Prostate gland (tissue), 2 donors: Measurements from ENCODE around the gene POLL. TPM values are rescaled to one million over a fixed set of nuclear protein-coding genes. Genes with fewer than 3 reads are reported as not detected.

Experiments used
- DNase-seq: peaks from one replicate; pipeline ENCODE4 v3.0.0-alpha.2; 2019; ENCODE audit warnings: low spot score
- H3K27ac ChIP-seq, 2 donors: fragments of 200-600 bp; sonication (generic); 2 replicates each; pipeline ENCODE4 v1.5.1; 2017 to 2019
- H3K27me3 ChIP-seq: fragments of 200-600 bp; sonication (generic); replicated peaks from 2 replicates; pipeline ENCODE4 v1.5.1; 2019; ENCODE audit not compliant: insufficient read depth
- H3K36me3 ChIP-seq, 2 donors: fragments of 200-600 bp; sonication (generic); 1 replicate in 1 of 2; 2 replicates in 1 of 2; pipeline versions ENCODE4 v1.5.1 to v1.8.1; 2017 to 2019
- H3K4me1 ChIP-seq: fragments of 200-600 bp; sonication (generic); replicated peaks from 2 replicates; pipeline ENCODE4 v1.5.1; 2019
- H3K4me3 ChIP-seq, 2 donors: fragments of 200-600 bp; sonication (generic); 2 replicates each; pipeline ENCODE4 v1.5.1; 2017 to 2019
- H3K9me3 ChIP-seq: fragments of 200-600 bp; sonication (generic); 2 replicates; pipeline ENCODE4 v1.5.1; 2017
- POLR2A ChIP-seq: fragments of 450-650 bp; IDR thresholded peaks from one replicate; pipeline ENCODE4 v1.6.1; 2016; ENCODE audit warnings: antibody characterized with exemption, mild to moderate bottlenecking
- POLR2AphosphoS5 ChIP-seq: sonication (generic); formaldehyde crosslinking; IDR thresholded peaks from one replicate; pipeline ENCODE4 v1.6.1; 2017; ENCODE audit warnings: antibody characterized with exemption
- WGBS: methylation state at CpG from one replicate; pipeline ENCODE4 v1.1.5; 2018; 5-methylcytosine and 5-hydroxymethylcytosine counted together
- intact Hi-C: fragments of 100-400 bp; cut with DNase I; formaldehyde crosslinking; loops from one replicate; pipeline ENCODE4 v1.14.2; 2022
- total RNA-seq, 2 donors: library from RNA; depleted of rRNA; stranded (reverse); fragments of >200 nt; gene quantifications; one replicate each; pipeline ENCODE4 v1.1.0, GENCODE V29; 2016
- TF ChIP-seq, protein P1 (sequence below), 4 experiments: fragments of 200-600 bp in 2 of 4; fragments of 450-650 bp in 2 of 4; sonication (generic) in 2 of 4; IDR thresholded peaks; 1 replicate in 3 of 4; 2 replicates in 1 of 4; pipeline ENCODE4 v1.5.1; 2016 to 2019; ENCODE audit warnings: antibody characterized with exemption in 4 of 4, mild to moderate bottlenecking in 2 of 4, moderate library complexity in 2 of 4

Gene POLL
- total RNA-seq, 2 donors from 2014 or later, result 23.2 to 44.7 TPM

DNA sequence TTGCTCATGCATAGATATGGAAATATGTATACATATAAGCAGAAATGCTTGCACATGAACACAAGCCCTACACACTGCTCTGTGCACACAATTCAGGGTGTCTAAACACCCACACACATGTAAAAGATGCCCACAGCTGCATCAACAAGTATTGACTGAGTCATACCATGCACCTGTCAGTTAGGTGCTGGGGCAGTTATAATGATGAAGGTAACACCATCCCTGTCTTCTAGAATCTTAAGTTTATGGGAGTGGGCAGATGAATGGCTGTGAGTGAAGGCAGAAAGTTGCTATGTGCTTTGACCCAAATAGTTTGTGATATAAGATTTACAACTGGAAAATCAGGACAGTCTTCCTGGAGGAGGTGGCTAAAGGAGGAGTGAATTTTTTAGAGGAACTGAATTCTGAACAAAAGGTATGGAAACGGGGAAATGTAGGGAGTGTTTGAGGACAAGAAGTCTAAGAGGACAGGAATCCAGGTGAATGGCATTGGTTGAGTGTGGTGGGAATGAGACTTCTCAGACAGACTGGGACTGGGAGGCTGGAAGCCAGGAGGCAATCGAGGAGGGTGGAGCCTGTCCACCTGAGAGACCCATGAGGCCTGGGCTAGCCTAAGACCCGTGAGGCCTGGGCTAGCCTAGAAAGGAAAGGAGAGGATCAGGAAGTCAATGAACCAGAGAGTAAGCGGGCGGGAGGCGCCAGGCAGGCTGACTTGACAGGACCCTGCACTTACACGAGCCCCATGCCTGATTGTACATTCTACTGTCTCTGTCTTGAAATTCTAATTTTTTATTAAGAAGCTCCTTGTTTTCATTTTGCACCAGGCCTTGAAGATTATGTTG, 20.7 kb downstream of the POLL start:
- no peak for DNase-seq
- WGBS, result 72% methylated on average over 7 of the region's 7 CpGs
- no peaks in the 10 kb centered on the region for H3K9me3 ChIP-seq
- intact Hi-C loops, result loop anchor here (10.0 kb wide), 2 partner anchors 103 to 273 kb away; no protein-coding TSS in a partner anchor
- TF ChIP-seq POLR2A, result no peak
- no peak for TF ChIP-seq POLR2AphosphoS5
- TF ChIP-seq, protein P1, sequence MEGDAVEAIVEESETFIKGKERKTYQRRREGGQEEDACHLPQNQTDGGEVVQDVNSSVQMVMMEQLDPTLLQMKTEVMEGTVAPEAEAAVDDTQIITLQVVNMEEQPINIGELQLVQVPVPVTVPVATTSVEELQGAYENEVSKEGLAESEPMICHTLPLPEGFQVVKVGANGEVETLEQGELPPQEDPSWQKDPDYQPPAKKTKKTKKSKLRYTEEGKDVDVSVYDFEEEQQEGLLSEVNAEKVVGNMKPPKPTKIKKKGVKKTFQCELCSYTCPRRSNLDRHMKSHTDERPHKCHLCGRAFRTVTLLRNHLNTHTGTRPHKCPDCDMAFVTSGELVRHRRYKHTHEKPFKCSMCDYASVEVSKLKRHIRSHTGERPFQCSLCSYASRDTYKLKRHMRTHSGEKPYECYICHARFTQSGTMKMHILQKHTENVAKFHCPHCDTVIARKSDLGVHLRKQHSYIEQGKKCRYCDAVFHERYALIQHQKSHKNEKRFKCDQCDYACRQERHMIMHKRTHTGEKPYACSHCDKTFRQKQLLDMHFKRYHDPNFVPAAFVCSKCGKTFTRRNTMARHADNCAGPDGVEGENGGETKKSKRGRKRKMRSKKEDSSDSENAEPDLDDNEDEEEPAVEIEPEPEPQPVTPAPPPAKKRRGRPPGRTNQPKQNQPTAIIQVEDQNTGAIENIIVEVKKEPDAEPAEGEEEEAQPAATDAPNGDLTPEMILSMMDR (IDR thresholded peaks at IDR 0.05), result no peak
- no peaks in the 10 kb centered on the region for H3K4me1 ChIP-seq
- H3K4me3 ChIP-seq, result no peak overlapping the region
- peaks cover 10% of the 10 kb centered on the region for H3K27me3 ChIP-seq
- no peak overlapping the region for H3K27ac ChIP-seq
- H3K36me3 ChIP-seq, result no peaks in the 10 kb centered on the region

DNA sequence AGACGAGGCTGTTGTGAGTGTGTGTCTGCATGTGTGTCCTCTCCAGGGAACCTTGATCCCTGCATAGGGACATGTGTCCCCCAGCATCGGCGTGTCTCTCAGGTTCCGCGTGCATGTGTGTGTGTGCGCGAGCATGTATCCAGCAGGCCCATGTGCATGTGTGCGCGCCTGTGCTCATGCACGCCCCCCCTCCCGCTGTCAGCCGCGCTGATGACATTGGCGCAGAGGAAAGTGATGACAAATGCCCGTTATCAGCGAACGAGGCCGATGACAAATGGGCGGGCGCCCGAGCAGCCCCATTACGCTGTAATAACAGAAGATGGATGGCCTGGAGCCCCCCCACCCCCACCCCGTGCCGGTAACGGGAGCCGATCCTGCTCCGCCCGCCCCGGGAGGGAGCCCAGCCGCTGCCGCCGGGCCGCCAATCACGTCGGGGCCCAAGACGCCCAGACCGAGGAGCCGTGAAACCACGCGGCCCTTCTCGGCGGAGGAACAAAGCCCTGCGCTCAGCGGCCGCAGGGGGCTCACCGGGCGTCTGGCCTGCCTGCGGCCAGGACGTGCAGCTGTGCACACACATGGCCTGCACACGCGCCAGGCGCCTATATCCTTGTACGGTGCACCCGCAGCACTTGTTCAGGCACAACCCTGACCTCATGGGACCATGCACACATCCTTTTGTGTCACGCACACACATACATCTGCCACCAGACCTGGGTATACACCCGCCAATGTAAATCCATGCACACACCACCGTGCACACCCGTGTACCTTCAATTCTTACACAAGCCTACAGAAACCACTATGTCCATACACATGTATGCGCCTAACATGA, 21.5 kb downstream of the POLL start:
- H3K36me3 ChIP-seq, result no peaks in the 10 kb centered on the region
- WGBS, result 14% methylated on average over 40 of the region's 59 CpGs
- no peak for DNase-seq
- intact Hi-C loops, result loop anchor here (10.0 kb wide), 2 partner anchors 102 to 272 kb away; no protein-coding TSS in a partner anchor
- H3K27me3 ChIP-seq, result peaks cover 10% of the 10 kb centered on the region
- no peak overlapping the region for H3K27ac ChIP-seq
- no peaks in the 10 kb centered on the region for H3K9me3 ChIP-seq
- H3K4me1 ChIP-seq, result no peaks in the 10 kb centered on the region
- H3K4me3 ChIP-seq, result peak overlapping the region in 1 of 2 donors; percentile 10
- TF ChIP-seq, protein P1 (IDR thresholded peaks at IDR 0.05), result no peak
- TF ChIP-seq POLR2AphosphoS5, result no peak
- TF ChIP-seq POLR2A, result no peak

DNA sequence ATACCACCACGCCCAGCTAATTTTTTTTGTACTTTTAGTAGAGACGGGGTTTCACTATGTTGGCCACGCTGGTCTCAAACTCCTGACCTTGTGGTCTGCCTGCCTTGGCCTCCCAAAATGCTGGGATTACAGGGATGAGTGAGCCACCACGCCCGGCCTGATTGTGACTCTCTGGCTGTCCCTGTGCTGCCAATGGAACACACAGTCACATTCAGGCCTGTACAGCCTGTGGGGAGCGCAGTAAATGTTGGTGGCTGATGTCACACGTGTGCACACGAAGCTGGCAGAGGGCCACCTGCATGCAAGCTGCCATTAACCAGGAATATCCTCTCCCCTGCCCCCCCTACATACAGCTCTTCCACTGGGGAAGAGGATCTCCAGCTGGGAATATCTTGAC, 22.1 kb downstream of the POLL start:
- TF ChIP-seq POLR2AphosphoS5, result no peak
- TF ChIP-seq POLR2A, result no peak
- TF ChIP-seq, protein P1 (IDR thresholded peaks at IDR 0.05), result no peak
- intact Hi-C loops, result loop anchor here (10.0 kb wide), 2 partner anchors 101 to 271 kb away; no protein-coding TSS in a partner anchor
- 65% methylated on average over 8 of the region's 8 CpGs for WGBS
- Histone ChIP-seq H3K9me3 (no peaks in the 10 kb centered on the region), H3K27ac (no peak overlapping the region), H3K36me3 (no peaks in the 10 kb centered on the region), H3K4me1 (no peaks in the 10 kb centered on the region), H3K27me3 (peaks cover 10% of the 10 kb centered on the region), H3K4me3 (no peak overlapping the region)
- no peak for DNase-seq

DNA sequence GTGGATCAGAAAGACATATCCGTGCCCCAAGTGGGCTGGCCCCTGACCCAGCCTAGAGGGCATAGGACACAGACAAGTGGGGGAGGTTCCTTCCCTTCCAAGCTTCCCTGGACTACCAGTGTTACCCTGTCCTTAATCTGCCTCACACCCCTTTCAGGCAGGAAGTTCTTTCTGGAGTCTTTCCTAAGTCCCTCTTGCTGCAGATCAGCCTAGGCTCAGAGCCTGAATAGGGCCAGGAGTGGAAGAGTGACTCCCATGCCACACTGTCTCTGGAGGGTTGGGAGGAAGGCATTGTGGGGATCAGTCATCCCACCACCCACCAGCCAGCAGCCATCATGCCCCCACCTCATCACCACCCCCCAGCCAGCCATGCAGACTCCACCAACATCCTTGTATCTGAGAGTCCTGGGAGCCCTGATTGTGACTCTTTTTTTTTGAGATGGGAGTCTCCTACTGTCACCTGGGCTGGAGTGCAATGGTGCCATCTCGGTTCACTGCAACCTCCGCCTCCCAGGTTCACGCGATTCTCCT, 22.6 kb downstream of the POLL start:
- Histone ChIP-seq H3K27ac (no peak overlapping the region), H3K27me3 (peaks cover 10% of the 10 kb centered on the region), H3K4me1 (no peaks in the 10 kb centered on the region), H3K36me3 (no peaks in the 10 kb centered on the region), H3K9me3 (no peaks in the 10 kb centered on the region), H3K4me3 (no peak overlapping the region)
- intact Hi-C loops, result loop anchor here (10.0 kb wide), 2 partner anchors 101 to 271 kb away; no protein-coding TSS in a partner anchor
- no peak for TF ChIP-seq POLR2AphosphoS5
- TF ChIP-seq POLR2A, result no peak
- TF ChIP-seq, protein P1 (IDR thresholded peaks at IDR 0.05), result no peak
- 75% methylated on average over 5 of the region's 5 CpGs for WGBS
- DNase-seq, result no peak
